ENCODE data around the gene MACROD1. TPM values are rescaled to one million over a fixed set of nuclear protein-coding genes. Genes with fewer than 3 reads are reported as not detected.

MACROD1 gene
- total RNA-seq, 1 experiment from 2014 or later: 26.3 TPM

DNA sequence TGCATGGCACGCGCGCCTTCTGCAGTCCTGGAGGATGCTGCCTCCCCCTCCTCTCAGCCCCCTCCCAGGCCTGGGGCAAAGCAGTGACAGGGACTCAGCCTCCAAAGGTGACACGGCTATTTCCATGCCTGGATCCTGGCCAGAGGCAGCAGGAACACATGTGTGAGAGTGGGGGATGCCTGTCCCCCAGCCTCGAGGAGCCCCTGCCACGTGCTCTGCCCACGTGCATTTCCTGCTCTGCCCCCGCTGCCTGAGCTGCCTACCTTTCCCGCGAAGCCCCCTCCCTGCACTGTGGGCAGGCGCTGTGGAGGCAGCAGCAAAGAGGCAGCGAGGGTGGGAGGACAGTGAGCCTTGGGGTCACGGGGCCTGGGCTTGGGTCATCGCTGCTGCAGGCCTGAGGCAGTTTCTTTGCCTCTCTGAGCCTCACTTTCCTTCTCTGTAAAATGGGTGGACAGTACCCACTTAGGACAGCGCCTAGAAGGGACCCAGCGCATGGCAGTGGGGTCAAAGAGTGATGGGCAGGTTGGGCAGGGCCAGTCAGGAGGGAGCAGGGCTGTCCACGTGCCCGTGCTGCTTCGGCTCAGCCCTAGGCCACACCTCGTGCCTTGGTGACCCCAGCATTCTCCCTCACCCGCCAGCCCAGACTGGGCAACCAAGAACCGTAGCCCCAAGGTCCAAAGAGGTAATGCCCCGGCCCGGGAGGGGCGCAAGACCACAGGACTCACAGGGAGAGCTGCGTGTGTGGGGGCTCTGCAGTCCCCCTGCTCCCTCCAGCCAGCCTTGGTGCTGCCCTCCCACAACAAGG is 81.6 kb downstream of the MACROD1 start:
- no peaks in the 10 kb centered on the region for H3K27me3 ChIP-seq
- H3K36me3 ChIP-seq: no peaks in the 10 kb centered on the region
- peaks cover 26% of the 10 kb centered on the region for H3K4me1 ChIP-seq
- H3K27ac ChIP-seq: no peak overlapping the region
- no peak for DNase-seq
- no peak overlapping the region for H3K4me3 ChIP-seq
- no peaks in the 10 kb centered on the region for H3K9me3 ChIP-seq (replicated peaks)

- Histone ChIP-seq H3K9me3 (replicated peaks) (no peaks in the 10 kb centered on the region), H3K36me3 (no peaks in the 10 kb centered on the region), H3K27ac (no peak overlapping the region), H3K4me1 (peaks cover 34% of the 10 kb centered on the region), H3K4me3 (no peak overlapping the region), H3K27me3 (no peaks in the 10 kb centered on the region)
- DNase-seq: no peak
Observed at GRCh38 chr11:64083398-64084080, 82.4 kb downstream of the MACROD1 start.

DNA sequence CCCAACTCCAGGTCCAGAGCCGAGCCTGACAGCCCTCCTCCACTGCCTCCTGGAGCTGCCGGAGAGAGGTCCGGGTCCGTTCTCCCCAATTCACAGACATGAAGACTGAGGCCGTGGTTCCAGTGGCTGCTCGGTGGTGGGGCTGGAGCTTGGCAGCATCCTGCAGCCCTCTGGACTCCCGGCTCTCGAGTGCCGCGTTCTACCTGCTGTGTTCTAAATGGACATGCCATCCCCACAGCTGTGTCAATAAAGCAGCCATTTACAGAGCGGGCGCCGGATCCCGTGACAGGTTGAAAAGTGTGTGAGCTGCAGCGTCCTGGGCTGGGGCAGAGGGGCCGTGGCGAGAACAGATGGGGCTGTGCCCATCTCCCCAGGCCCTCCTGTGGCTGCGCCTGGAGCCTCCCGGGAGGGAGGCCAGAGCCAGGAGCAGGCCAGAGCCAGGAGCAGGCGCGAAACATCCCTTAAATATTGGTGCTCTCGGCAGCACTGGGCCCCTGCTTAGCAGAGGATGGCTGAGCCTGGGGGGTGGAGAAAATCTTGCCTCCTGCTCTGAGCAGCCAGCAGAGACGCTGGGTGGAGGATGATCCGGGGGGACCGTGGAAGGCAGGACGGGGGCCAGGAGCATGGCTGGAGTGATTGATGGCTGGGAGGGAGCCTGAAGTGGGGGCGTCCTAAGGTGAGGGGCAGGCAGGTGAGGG is 84.0 kb downstream of the MACROD1 start:
- Histone ChIP-seq H3K27ac (no peak overlapping the region), H3K4me3 (no peak overlapping the region), H3K9me3 (replicated peaks) (no peaks in the 10 kb centered on the region), H3K27me3 (no peaks in the 10 kb centered on the region), H3K36me3 (no peaks in the 10 kb centered on the region), H3K4me1 (peaks cover 29% of the 10 kb centered on the region)
- DNase-seq: no peak

DNA sequence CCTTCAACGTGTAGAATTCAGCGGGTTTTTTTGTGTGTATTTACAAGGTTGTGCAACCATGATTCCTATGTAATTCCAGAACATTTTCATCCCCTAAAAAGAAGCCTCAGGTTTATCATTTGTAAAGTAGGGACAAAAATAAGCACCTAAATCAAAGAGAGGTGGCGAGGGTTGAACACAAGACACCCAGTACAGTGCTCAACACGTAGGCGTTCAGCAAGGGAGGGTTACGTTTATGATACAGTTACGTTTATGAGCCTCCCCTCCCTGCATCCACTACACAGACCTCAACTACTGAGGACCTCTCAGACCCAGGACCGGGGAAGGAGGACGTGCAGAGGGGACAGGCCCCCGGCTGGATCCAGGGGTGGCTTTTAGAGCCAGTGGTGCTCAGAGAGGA is 85.5 kb downstream of the MACROD1 start:
- no peaks in the 10 kb centered on the region for H3K9me3 ChIP-seq (replicated peaks)
- no peak overlapping the region for H3K27ac ChIP-seq
- no peaks in the 10 kb centered on the region for H3K27me3 ChIP-seq
- H3K36me3 ChIP-seq: no peaks in the 10 kb centered on the region
- DNase-seq: no peak
- peaks cover 20% of the 10 kb centered on the region for H3K4me1 ChIP-seq
- no peak overlapping the region for H3K4me3 ChIP-seq

DNA sequence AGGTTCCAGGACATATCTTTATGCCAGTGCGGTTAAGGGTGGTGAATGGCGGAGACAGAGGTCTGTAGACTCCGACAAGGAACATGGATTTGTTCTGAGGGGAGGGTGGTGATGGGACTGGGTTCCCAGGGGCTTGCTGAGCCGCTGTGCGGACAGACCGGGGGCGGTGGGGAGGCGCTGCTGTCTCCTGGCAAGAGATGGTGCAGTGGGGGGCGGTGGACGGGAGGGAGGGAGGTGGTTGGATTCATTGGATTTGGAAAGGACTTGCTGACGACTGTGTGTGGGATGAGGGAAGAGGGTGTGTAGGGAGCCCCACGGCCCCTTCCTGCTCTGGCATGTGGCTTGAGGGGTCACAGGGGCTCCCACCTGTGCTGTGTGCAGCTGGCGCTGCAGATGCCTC is 87.0 kb downstream of the MACROD1 start:
- H3K27me3 ChIP-seq: no peaks in the 10 kb centered on the region
- DNase-seq: no peak
- no peaks in the 10 kb centered on the region for H3K9me3 ChIP-seq (replicated peaks)
- peaks cover 20% of the 10 kb centered on the region for H3K4me1 ChIP-seq
- no peaks in the 10 kb centered on the region for H3K36me3 ChIP-seq
- peak overlapping the region; percentile 33; the same call in 1 of the 2 replicates for H3K27ac ChIP-seq
- H3K4me3 ChIP-seq: no peak overlapping the region

DNA sequence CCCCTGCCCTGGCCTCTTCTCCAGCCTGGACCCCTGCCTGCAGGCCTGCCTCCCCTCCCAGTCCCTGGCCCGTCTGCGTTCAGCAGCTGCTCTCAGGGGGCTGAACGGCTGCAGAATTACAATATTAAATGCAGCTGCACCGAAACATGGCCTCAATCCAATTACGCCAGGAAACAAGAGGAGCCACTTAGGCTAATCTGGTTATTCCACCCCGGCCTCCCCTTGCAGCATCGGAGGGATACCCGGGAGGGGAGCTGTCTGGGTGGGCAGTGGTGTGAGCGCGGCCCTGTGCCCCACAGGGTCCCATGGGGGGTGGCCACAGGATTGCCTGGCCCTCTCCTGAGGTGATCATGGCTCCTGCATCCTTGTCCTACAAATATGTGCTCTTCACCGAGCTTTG is 87.6 kb downstream of the MACROD1 start:
- Histone ChIP-seq H3K36me3 (no peaks in the 10 kb centered on the region), H3K4me1 (peaks cover 20% of the 10 kb centered on the region), H3K4me3 (no peak overlapping the region), H3K27me3 (no peaks in the 10 kb centered on the region), H3K9me3 (replicated peaks) (no peaks in the 10 kb centered on the region), H3K27ac (peak overlapping the region; percentile 33; the same call in 1 of the 2 replicates)
- peak; percentile 77 to 83 for DNase-seq

- no peaks in the 10 kb centered on the region for H3K27me3 ChIP-seq
- H3K4me3 ChIP-seq: no peak overlapping the region
- H3K27ac ChIP-seq: no peak overlapping the region; the same call in 1 of the 2 replicates
- no peaks in the 10 kb centered on the region for H3K36me3 ChIP-seq
- H3K9me3 ChIP-seq (replicated peaks): no peaks in the 10 kb centered on the region
- peaks cover 27% of the 10 kb centered on the region for H3K4me1 ChIP-seq
- DNase-seq: no peak
Observed at GRCh38 chr11:64077607-64078006, 88.3 kb downstream of the MACROD1 start.

DNA sequence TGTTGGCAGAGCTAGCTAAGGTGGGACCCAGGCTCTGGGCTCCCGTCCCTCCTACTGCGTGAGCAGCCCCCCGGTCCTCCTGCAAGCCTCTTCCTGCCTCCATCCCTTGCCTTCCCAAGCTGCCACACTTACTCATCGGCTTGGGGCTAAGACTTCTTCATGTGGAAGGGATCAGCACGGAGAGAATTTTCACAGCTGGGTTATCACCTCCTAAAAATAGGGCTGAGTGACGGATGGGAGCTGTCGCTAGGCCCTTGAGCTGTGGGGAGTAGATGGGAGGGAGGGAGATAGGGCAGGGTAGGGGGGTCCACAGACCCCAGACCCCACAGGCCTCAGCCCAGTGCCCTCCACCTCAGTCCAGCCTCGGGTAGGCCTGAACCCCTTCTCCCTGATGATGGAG is 89.2 kb downstream of the MACROD1 start:
- Histone ChIP-seq H3K27me3 (no peaks in the 10 kb centered on the region), H3K4me1 (peaks cover 30% of the 10 kb centered on the region)
- no peak for DNase-seq

GRCh38 chr11:64074239-64074638 is 91.7 kb downstream of the MACROD1 start:
- Histone ChIP-seq H3K27me3 (no peaks in the 10 kb centered on the region), H3K4me3 (no peak overlapping the region), H3K4me1 (peaks cover 49% of the 10 kb centered on the region), H3K27ac (no peak overlapping the region), H3K9me3 (replicated peaks) (no peaks in the 10 kb centered on the region), H3K36me3 (no peaks in the 10 kb centered on the region)
- DNase-seq: no peak

More for the DNA sequence above, 89.2 kb downstream of the MACROD1 start:
- Histone ChIP-seq H3K27ac (no peak overlapping the region), H3K4me3 (no peak overlapping the region), H3K36me3 (no peaks in the 10 kb centered on the region), H3K9me3 (replicated peaks) (no peaks in the 10 kb centered on the region)

DNA sequence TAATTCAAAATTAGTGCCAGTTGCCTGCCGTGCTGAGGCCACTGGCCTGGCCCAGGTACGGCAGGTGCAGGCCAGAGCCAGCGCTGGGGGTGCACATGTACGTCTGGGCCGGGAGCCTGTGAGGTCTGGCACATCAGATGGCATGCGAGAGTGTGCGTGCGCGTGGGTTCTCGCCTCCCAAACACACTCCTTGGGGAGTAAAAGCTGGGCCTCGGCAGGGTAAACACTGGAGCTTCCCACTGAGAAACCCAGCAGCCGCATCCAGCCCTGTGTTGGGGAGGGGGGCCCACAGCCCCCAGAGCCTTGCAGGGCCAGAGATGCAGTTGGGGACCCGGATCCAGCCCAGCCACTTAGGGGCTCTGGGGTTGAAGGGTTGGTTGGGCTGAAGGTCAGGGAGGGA is 92.4 kb downstream of the MACROD1 start:
- Histone ChIP-seq H3K9me3 (replicated peaks) (no peaks in the 10 kb centered on the region), H3K27me3 (no peaks in the 10 kb centered on the region), H3K27ac (no peak overlapping the region), H3K36me3 (no peaks in the 10 kb centered on the region), H3K4me3 (no peak overlapping the region), H3K4me1 (peaks cover 42% of the 10 kb centered on the region)
- no peak for DNase-seq

- DNase-seq: no peak
- Histone ChIP-seq H3K36me3 (no peaks in the 10 kb centered on the region), H3K4me3 (no peak overlapping the region), H3K4me1 (peaks cover 35% of the 10 kb centered on the region), H3K9me3 (replicated peaks) (no peaks in the 10 kb centered on the region), H3K27ac (peak overlapping the region; percentile 73), H3K27me3 (no peaks in the 10 kb centered on the region)
Observed at GRCh38 chr11:64072871-64073270, 93.0 kb downstream of the MACROD1 start.

DNA sequence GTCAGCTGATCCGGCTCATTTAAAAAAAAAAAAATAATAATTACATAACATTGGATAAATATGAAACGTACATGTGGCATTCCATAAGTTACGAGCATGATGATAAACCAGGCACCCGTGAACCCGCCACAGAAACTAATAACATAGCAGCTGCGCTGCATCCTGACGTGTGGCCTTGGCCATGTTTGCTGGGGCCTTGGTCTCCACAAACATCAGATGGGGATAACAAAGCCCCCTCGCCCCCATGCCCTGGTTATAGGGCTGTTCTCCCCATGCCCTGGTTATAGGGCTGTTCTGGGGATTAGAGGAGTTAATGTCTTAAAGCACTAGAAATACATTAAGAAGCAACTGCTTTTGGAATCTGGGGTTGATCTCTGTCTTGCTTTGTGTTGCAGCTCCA is 93.5 kb downstream of the MACROD1 start:
- H3K4me3 ChIP-seq: no peak overlapping the region
- H3K27ac ChIP-seq: peak overlapping the region; percentile 73
- no peaks in the 10 kb centered on the region for H3K27me3 ChIP-seq
- H3K36me3 ChIP-seq: no peaks in the 10 kb centered on the region
- no peaks in the 10 kb centered on the region for H3K9me3 ChIP-seq (replicated peaks)
- DNase-seq: peak; percentile 53 to 59
- peaks cover 31% of the 10 kb centered on the region for H3K4me1 ChIP-seq

DNA sequence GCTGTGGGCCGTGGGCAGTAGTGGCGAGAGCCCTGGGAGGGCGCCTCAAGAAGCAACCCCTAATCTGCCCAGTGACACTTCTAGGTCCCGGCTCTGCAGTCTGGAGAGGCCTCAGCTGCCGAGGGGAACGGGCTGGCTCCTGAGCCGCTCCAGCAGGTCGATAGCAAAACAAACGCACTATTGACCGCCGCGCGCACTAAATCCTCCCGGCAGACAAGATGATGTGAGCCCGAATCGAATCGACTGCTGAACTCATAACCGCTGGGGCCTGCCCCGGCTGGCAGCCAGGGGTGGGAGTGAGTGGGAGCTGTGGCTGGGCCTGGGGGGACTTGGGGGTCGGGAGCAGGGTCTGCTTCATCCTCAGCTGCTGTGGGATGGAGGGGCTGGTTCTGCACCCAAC is 94.1 kb downstream of the MACROD1 start:
- H3K27me3 ChIP-seq: no peaks in the 10 kb centered on the region
- H3K4me1 ChIP-seq: peaks cover 31% of the 10 kb centered on the region
- no peak overlapping the region for H3K4me3 ChIP-seq

DNA sequence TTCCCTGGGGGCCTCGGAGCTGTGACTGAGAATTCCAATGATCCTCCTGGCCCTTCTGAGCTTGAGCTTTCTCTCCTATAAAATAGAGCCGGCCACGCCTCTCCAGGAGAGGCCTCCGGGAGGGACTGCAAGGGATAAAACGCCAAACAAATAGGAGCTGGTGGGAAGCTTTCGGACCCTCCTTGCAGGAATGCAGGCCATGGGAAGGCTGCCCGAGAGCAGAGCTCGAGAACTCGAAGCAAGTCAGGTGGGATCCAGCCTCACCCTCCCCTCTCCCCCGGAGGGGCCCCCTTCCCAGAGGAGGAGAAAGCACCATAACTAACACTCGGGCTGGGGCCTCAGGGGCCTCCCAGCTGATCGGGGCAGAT is 95.6 kb downstream of the MACROD1 start:
- Histone ChIP-seq H3K27ac (peak overlapping the region; percentile 73), H3K9me3 (replicated peaks) (no peaks in the 10 kb centered on the region), H3K36me3 (no peaks in the 10 kb centered on the region), H3K27me3 (no peaks in the 10 kb centered on the region), H3K4me3 (no peak overlapping the region), H3K4me1 (peaks cover 31% of the 10 kb centered on the region)
- DNase-seq: peak; percentile 43 to 59

More for the DNA sequence above, 94.1 kb downstream of the MACROD1 start:
- peak; percentile 81 to 89 for DNase-seq
- H3K9me3 ChIP-seq (replicated peaks): no peaks in the 10 kb centered on the region
- no peaks in the 10 kb centered on the region for H3K36me3 ChIP-seq
- H3K27ac ChIP-seq: peak overlapping the region; percentile 73

Data from SJCRH30 (cell line).